Brain pericyte (primary cell): ENCODE measurements around the gene KIRREL3.

Experiments
- DNase-seq: peaks from one replicate; pipeline ENCODE4 v3.0.0-alpha.2; 2012; ENCODE audit warnings: low read depth, low spot score

The KIRREL3 gene

GRCh38 chr11:126636911-126637794 lies 363.4 kb downstream of the KIRREL3 start:
- no peak for DNase-seq

- DNase-seq = no peak
Observed at GRCh38 chr11:126635511-126635910, 365.1 kb downstream of the KIRREL3 start.

GRCh38 chr11:126634963-126635362 lies 365.6 kb downstream of the KIRREL3 start:
- DNase-seq = no peak

GRCh38 chr11:126633330-126633729 lies 367.2 kb downstream of the KIRREL3 start:
- no peak for DNase-seq

GRCh38 chr11:126630893-126631798 lies 369.4 kb downstream of the KIRREL3 start:
- no peak for DNase-seq

- no peak for DNase-seq
Observed at GRCh38 chr11:126630488-126630887, 370.1 kb downstream of the KIRREL3 start.

GRCh38 chr11:126628790-126629621 lies 371.6 kb downstream of the KIRREL3 start:
- DNase-seq = no peak

GRCh38 chr11:126628450-126628789 lies 372.1 kb downstream of the KIRREL3 start:
- no peak for DNase-seq

GRCh38 chr11:126627421-126627820 lies 373.1 kb downstream of the KIRREL3 start:
- no peak for DNase-seq

GRCh38 chr11:126624506-126624905 lies 376.1 kb downstream of the KIRREL3 start:
- DNase-seq = no peak

GRCh38 chr11:126619516-126619915 lies 381.1 kb downstream of the KIRREL3 start:
- no peak for DNase-seq

- no peak for DNase-seq
Observed at GRCh38 chr11:126615845-126616244, 384.7 kb downstream of the KIRREL3 start.

- DNase-seq = no peak
Observed at GRCh38 chr11:126613272-126613671, 387.3 kb downstream of the KIRREL3 start.

- DNase-seq = no peak
Observed at GRCh38 chr11:126612671-126613070, 387.9 kb downstream of the KIRREL3 start.

GRCh38 chr11:126611438-126611837 lies 389.1 kb downstream of the KIRREL3 start:
- DNase-seq = no peak

GRCh38 chr11:126608658-126609057 lies 391.9 kb downstream of the KIRREL3 start:
- no peak for DNase-seq

GRCh38 chr11:126607776-126608541 lies 392.6 kb downstream of the KIRREL3 start:
- DNase-seq = no peak

GRCh38 chr11:126607374-126607773 lies 393.2 kb downstream of the KIRREL3 start:
- no peak for DNase-seq

- no peak for DNase-seq
Observed at GRCh38 chr11:126606484-126606883, 394.1 kb downstream of the KIRREL3 start.

GRCh38 chr11:126604461-126604860 lies 396.1 kb downstream of the KIRREL3 start:
- DNase-seq = no peak

- DNase-seq = no peak
Observed at GRCh38 chr11:126603486-126603885, 397.1 kb downstream of the KIRREL3 start.
